CD8-positive, alpha-beta memory T cell (primary cell): ENCODE results near the gene ABHD2. TPM values are rescaled to one million over a fixed set of nuclear protein-coding genes. Genes with fewer than 3 reads are reported as not detected.

ENCODE experiments used
- CTCF ChIA-PET: fragments of 350-600 bp; sonication (Branson Sonifier 250); formaldehyde crosslinking; loops from one replicate; lab custom pipeline; 2021; ENCODE audit warnings: antibody characterized with exemption; lab: Charles Lee
- POLR2A ChIA-PET: fragments of 350-600 bp; sonication (Branson Sonifier 250); formaldehyde crosslinking; loops from one replicate; lab custom pipeline; 2021; ENCODE audit warnings: antibody characterized with exemption; lab: Charles Lee
- DNase-seq, 5 donors: peaks; one replicate each; pipeline versions ENCODE4 v3.0.0 to v3.0.0-alpha.2; 2020 to 2022; ENCODE audit warnings: mixed read lengths in 1 of 5
- H3K27ac ChIP-seq: one replicate; pipeline ENCODE4 v1.7.0; 2013; ENCODE audit warnings: low read depth, mild to moderate bottlenecking, low read length, moderate library complexity
- H3K27me3 ChIP-seq: 2 replicates; pipeline ENCODE4 v1.7.0; 2013; ENCODE audit warnings: low read length, mild to moderate bottlenecking; ENCODE audit not compliant: insufficient read depth, poor library complexity, severe bottlenecking
- H3K36me3 ChIP-seq: 2 replicates; pipeline ENCODE4 v1.7.0; 2013; ENCODE audit warnings: mild to moderate bottlenecking, low read length, moderate library complexity; ENCODE audit not compliant: insufficient read depth
- H3K4me1 ChIP-seq: 2 replicates; pipeline ENCODE4 v1.7.0; 2013; ENCODE audit warnings: mild to moderate bottlenecking, low read length, moderate library complexity; ENCODE audit not compliant: insufficient read depth
- H3K4me3 ChIP-seq: 2 replicates; pipeline ENCODE4 v1.7.0; 2013; ENCODE audit warnings: mild to moderate bottlenecking, low read length
- H3K9me3 ChIP-seq: 2 replicates; pipeline ENCODE4 v1.7.0; 2013; ENCODE audit warnings: mild to moderate bottlenecking, low read length
- H3K27ac Mint-ChIP-seq, 8 donors: one replicate each; pipeline ENCODE4 v1.8.0; 2020 to 2021; ENCODE audit warnings: mixed read lengths in 8 of 8, mild to moderate bottlenecking in 6 of 8, inconsistent platforms in 3 of 8, moderate library complexity in 3 of 8
- H3K27me3 Mint-ChIP-seq, 2 donors: one replicate each; pipeline ENCODE4 v1.8.0; 2020 to 2021; ENCODE audit warnings: mixed read lengths in 2 of 2, mild to moderate bottlenecking in 1 of 2, moderate library complexity in 1 of 2
- H3K36me3 Mint-ChIP-seq, 3 donors: one replicate each; pipeline ENCODE4 v1.8.0; 2020 to 2021; ENCODE audit warnings: mixed read lengths in 3 of 3, inconsistent platforms in 1 of 3, mild to moderate bottlenecking in 1 of 3
- H3K4me1 Mint-ChIP-seq, 3 donors: one replicate each; pipeline ENCODE4 v1.8.0; 2020 to 2021; ENCODE audit warnings: mixed read lengths in 3 of 3, inconsistent platforms in 1 of 3, mild to moderate bottlenecking in 1 of 3
- H3K4me3 Mint-ChIP-seq, 7 donors: one replicate each; pipeline ENCODE4 v1.8.0; 2020 to 2021; ENCODE audit warnings: mixed read lengths in 7 of 7, mild to moderate bottlenecking in 6 of 7, moderate library complexity in 4 of 7, inconsistent platforms in 2 of 7
- H3K9me3 Mint-ChIP-seq, 5 donors: one replicate each; pipeline ENCODE4 v1.8.0; 2020 to 2022; ENCODE audit warnings: mixed read lengths in 5 of 5, mild to moderate bottlenecking in 3 of 5, moderate library complexity in 2 of 5, inconsistent platforms in 1 of 5
- polyA plus RNA-seq: library from polyadenylated mRNA; unstranded; fragments of 300-500 nt; fragmentation: Illumina TruSeq; gene quantifications from one replicate; pipeline ENCODE4 v1.2.3, GENCODE V29; 2021
- total RNA-seq, 2 experiments: library from RNA; stranded (reverse); gene quantifications; one replicate each; pipeline ENCODE4 v1.2.3, GENCODE V29; 2021

The ABHD2 gene
- total and polyA plus RNA-seq, 3 experiments from 2014 or later = 22.9 to 79.8 (median 68.7) TPM

GRCh38 chr15:89168316-89168833, 80.1 kb downstream of the ABHD2 start:
- no peak overlapping the region for H3K4me3 ChIP-seq
- H3K27ac ChIP-seq = no peak overlapping the region
- no peaks in the 10 kb centered on the region for H3K27me3 ChIP-seq
- no peak for DNase-seq
- Mint-ChIP-seq H3K4me3 (no peak overlapping the region), H3K4me1 (peaks cover 7 to 13% (median 11%) of the 10 kb centered on the region in 3 donors), H3K36me3 (peaks cover 0 to 32% (median 2%) of the 10 kb centered on the region in 3 donors), H3K27me3 (no peaks in the 10 kb centered on the region), H3K27ac (no peak overlapping the region), H3K9me3 (no peaks in the 10 kb centered on the region)
- no peaks in the 10 kb centered on the region for H3K4me1 ChIP-seq
- no peaks in the 10 kb centered on the region for H3K36me3 ChIP-seq
- H3K9me3 ChIP-seq = no peaks in the 10 kb centered on the region
- ChIA-PET POLR2A (no interaction called here), CTCF (interaction anchor here (1.0 to 2.8 kb wide), 4 partner anchors 10 to 253 kb away, joined by 3 to 21 read pairs (median 4); no protein-coding TSS in a partner anchor)

GRCh38 chr15:89170364-89170763, 82.1 kb downstream of the ABHD2 start:
- Mint-ChIP-seq H3K9me3 (no peaks in the 10 kb centered on the region), H3K27ac (peak overlapping the region in 2 of 8 donors; percentile 61 to 66), H3K4me3 (no peak overlapping the region), H3K36me3 (peaks cover 0 to 32% (median 2%) of the 10 kb centered on the region in 3 donors), H3K27me3 (no peaks in the 10 kb centered on the region), H3K4me1 (peaks cover 7 to 13% (median 11%) of the 10 kb centered on the region in 3 donors)
- H3K4me3 ChIP-seq = no peak overlapping the region
- H3K9me3 ChIP-seq = no peaks in the 10 kb centered on the region
- no peaks in the 10 kb centered on the region for H3K4me1 ChIP-seq
- no peaks in the 10 kb centered on the region for H3K36me3 ChIP-seq
- no peak overlapping the region for H3K27ac ChIP-seq
- no peaks in the 10 kb centered on the region for H3K27me3 ChIP-seq
- ChIA-PET POLR2A (no interaction called here), CTCF (interaction anchor here (1.1 to 2.3 kb wide), 2 partner anchors 72 to 113 kb away, joined by 3 to 21 read pairs; no protein-coding TSS in a partner anchor)
- DNase-seq = no peak

GRCh38 chr15:89171136-89172072, 83.1 kb downstream of the ABHD2 start:
- DNase-seq = peak in 3 of 5 donors; percentile 7 to 10 (median 9)
- Histone ChIP-seq H3K9me3 (no peaks in the 10 kb centered on the region), H3K27me3 (no peaks in the 10 kb centered on the region), H3K4me3 (no peak overlapping the region), H3K27ac (no peak overlapping the region), H3K4me1 (no peaks in the 10 kb centered on the region), H3K36me3 (peaks cover 8% of the 10 kb centered on the region)
- H3K9me3 Mint-ChIP-seq = no peaks in the 10 kb centered on the region
- H3K4me1 Mint-ChIP-seq = peaks cover 5 to 9% (median 7%) of the 10 kb centered on the region in 3 donors
- no peak overlapping the region for H3K4me3 Mint-ChIP-seq
- ChIA-PET CTCF (interaction anchor here (0.8 to 2.3 kb wide), 8 partner anchors 13 to 114 kb away, joined by 3 to 21 read pairs (median 4); no protein-coding TSS in a partner anchor), POLR2A (no interaction called here)
- peaks cover 4 to 39% (median 4%) of the 10 kb centered on the region in 3 donors for H3K36me3 Mint-ChIP-seq
- H3K27me3 Mint-ChIP-seq = no peaks in the 10 kb centered on the region
- H3K27ac Mint-ChIP-seq = no peak overlapping the region

GRCh38 chr15:89172921-89173320, 84.7 kb downstream of the ABHD2 start:
- Mint-ChIP-seq H3K4me1 (peaks cover 4 to 9% (median 5%) of the 10 kb centered on the region in 3 donors), H3K36me3 (peaks cover 6 to 54% (median 15%) of the 10 kb centered on the region in 3 donors), H3K27me3 (no peaks in the 10 kb centered on the region), H3K27ac (no peak overlapping the region), H3K9me3 (no peaks in the 10 kb centered on the region), H3K4me3 (no peak overlapping the region)
- H3K27me3 ChIP-seq = no peaks in the 10 kb centered on the region
- no peak for DNase-seq
- H3K4me3 ChIP-seq = no peak overlapping the region
- H3K36me3 ChIP-seq = peaks cover 10% of the 10 kb centered on the region
- H3K4me1 ChIP-seq = no peaks in the 10 kb centered on the region
- H3K27ac ChIP-seq = no peak overlapping the region
- CTCF ChIA-PET = interaction anchor here (0.7 to 1.6 kb wide), 3 partner anchors 10 to 252 kb away, joined by 3 to 5 read pairs (median 3); no protein-coding TSS in a partner anchor
- H3K9me3 ChIP-seq = no peaks in the 10 kb centered on the region
- POLR2A ChIA-PET = no interaction called here

- no peak overlapping the region for H3K27ac ChIP-seq
- H3K36me3 ChIP-seq = peaks cover 10% of the 10 kb centered on the region
- H3K27ac Mint-ChIP-seq = peak overlapping the region in 2 of 8 donors; percentile 14 to 51
- peaks cover 6 to 65% (median 16%) of the 10 kb centered on the region in 3 donors for H3K36me3 Mint-ChIP-seq
- no peaks in the 10 kb centered on the region for H3K4me1 ChIP-seq
- DNase-seq = no peak
- H3K9me3 Mint-ChIP-seq = no peaks in the 10 kb centered on the region
- ChIA-PET CTCF (interaction anchor here (1.1 to 1.6 kb wide), 2 partner anchors 117 to 279 kb away, joined by 3 to 5 read pairs; partner anchors contain the start of gene HAPLN3), POLR2A (no interaction called here)
- no peaks in the 10 kb centered on the region for H3K27me3 ChIP-seq
- H3K4me3 Mint-ChIP-seq = no peak overlapping the region
- no peaks in the 10 kb centered on the region for H3K9me3 ChIP-seq
- H3K4me3 ChIP-seq = no peak overlapping the region
- H3K27me3 Mint-ChIP-seq = no peaks in the 10 kb centered on the region
- peaks cover 3 to 6% (median 5%) of the 10 kb centered on the region in 3 donors for H3K4me1 Mint-ChIP-seq
Measured at GRCh38 chr15:89174476-89174875, 86.2 kb downstream of the ABHD2 start.

GRCh38 chr15:89175617-89176191, 87.4 kb downstream of the ABHD2 start:
- H3K4me1 ChIP-seq = no peaks in the 10 kb centered on the region
- peaks cover 10% of the 10 kb centered on the region for H3K36me3 ChIP-seq
- no peaks in the 10 kb centered on the region for H3K9me3 ChIP-seq
- Mint-ChIP-seq H3K27ac (peak overlapping the region in 2 of 8 donors; percentile 39 to 63), H3K4me1 (peaks cover 3 to 6% (median 5%) of the 10 kb centered on the region in 3 donors), H3K27me3 (no peaks in the 10 kb centered on the region), H3K9me3 (no peaks in the 10 kb centered on the region), H3K4me3 (no peak overlapping the region), H3K36me3 (peaks cover 6 to 70% (median 17%) of the 10 kb centered on the region in 3 donors)
- no peaks in the 10 kb centered on the region for H3K27me3 ChIP-seq
- ChIA-PET CTCF (interaction anchor here (0.7 to 1.1 kb wide), 2 partner anchors 11 to 280 kb away, joined by 3 read pairs; partner anchors contain the start of gene HAPLN3), POLR2A (no interaction called here)
- DNase-seq = no peak
- no peak overlapping the region for H3K4me3 ChIP-seq
- H3K27ac ChIP-seq = no peak overlapping the region

GRCh38 chr15:89177116-89177515, 88.9 kb downstream of the ABHD2 start:
- Mint-ChIP-seq H3K4me1 (peaks cover 3 to 6% (median 5%) of the 10 kb centered on the region in 3 donors), H3K9me3 (no peaks in the 10 kb centered on the region), H3K4me3 (no peak overlapping the region), H3K27me3 (no peaks in the 10 kb centered on the region), H3K27ac (no peak overlapping the region), H3K36me3 (peaks cover 6 to 77% (median 21%) of the 10 kb centered on the region in 3 donors)
- no peaks in the 10 kb centered on the region for H3K9me3 ChIP-seq
- H3K36me3 ChIP-seq = peaks cover 10% of the 10 kb centered on the region
- no peak overlapping the region for H3K4me3 ChIP-seq
- no peaks in the 10 kb centered on the region for H3K4me1 ChIP-seq
- ChIA-PET CTCF (interaction anchor here (1.0 to 3.4 kb wide), 14 partner anchors 9 to 282 kb away, joined by 3 to 35 read pairs (median 6); partner anchors contain the start of genes ABHD2 and HAPLN3), POLR2A (no interaction called here)
- no peaks in the 10 kb centered on the region for H3K27me3 ChIP-seq
- no peak overlapping the region for H3K27ac ChIP-seq
- DNase-seq = no peak
